Endodermal cell (in vitro differentiated cells): Measurements from ENCODE around the gene SERP2. TPM values are rescaled to one million over a fixed set of nuclear protein-coding genes. Genes with fewer than 3 reads are reported as not detected.

Source experiments
- DNase-seq: peaks from one replicate; pipeline ENCODE4 v3.0.0-alpha.2; 2017
- H3K27ac ChIP-seq: 2 replicates; pipeline ENCODE4 v1.5.1; 2013; ENCODE audit warnings: mild to moderate bottlenecking, low read depth, low read length, moderate library complexity
- H3K27me3 ChIP-seq: 2 replicates; pipeline ENCODE4 v1.6.1; 2013; ENCODE audit warnings: mild to moderate bottlenecking, low read length, moderate library complexity; ENCODE audit not compliant: insufficient read depth, control insufficient read depth, poor library complexity, severe bottlenecking
- H3K36me3 ChIP-seq: 2 replicates; pipeline ENCODE4 v1.7.0; 2013; ENCODE audit warnings: mild to moderate bottlenecking, low read length, moderate library complexity; ENCODE audit not compliant: control insufficient read depth, insufficient read depth
- H3K4me1 ChIP-seq: one replicate; pipeline ENCODE4 v1.7.0; 2013; ENCODE audit warnings: low read length; ENCODE audit not compliant: control insufficient read depth, insufficient read depth
- H3K4me3 ChIP-seq: 2 replicates; pipeline ENCODE4 v1.5.1; 2013; ENCODE audit warnings: mild to moderate bottlenecking, low read length, moderate library complexity
- H3K9ac ChIP-seq: 2 replicates; pipeline ENCODE4 v1.6.1; 2013; ENCODE audit warnings: mild to moderate bottlenecking, low read length, moderate library complexity; ENCODE audit not compliant: poor library complexity, severe bottlenecking; ENCODE audit errors: extremely low read depth
- H3K9me3 ChIP-seq: 2 replicates; pipeline ENCODE4 v1.6.1; 2013; ENCODE audit warnings: mild to moderate bottlenecking, low read length, moderate library complexity; ENCODE audit not compliant: control insufficient read depth
- H3K27ac Mint-ChIP-seq: 2 replicates; pipeline ENCODE4 v1.8.0; 2020; ENCODE audit warnings: mixed read lengths
- H3K27me3 Mint-ChIP-seq: 2 replicates; pipeline ENCODE4 v1.8.0; 2021; ENCODE audit warnings: mild to moderate bottlenecking, mixed read lengths; ENCODE audit not compliant: insufficient read depth
- H3K36me3 Mint-ChIP-seq: 2 replicates; pipeline ENCODE4 v1.8.0; 2020; ENCODE audit warnings: low read depth, mixed read lengths
- H3K4me1 Mint-ChIP-seq: 2 replicates; pipeline ENCODE4 v1.8.0; 2020; ENCODE audit warnings: mixed read lengths
- H3K4me3 Mint-ChIP-seq: 2 replicates; pipeline ENCODE4 v1.8.0; 2020; ENCODE audit warnings: mild to moderate bottlenecking, moderate library complexity, mixed read lengths
- H3K9me3 Mint-ChIP-seq: 2 replicates; pipeline ENCODE4 v1.8.0; 2020; ENCODE audit warnings: mild to moderate bottlenecking, mixed read lengths
- WGBS, 2 experiments: methylation state at CpG; one replicate each; pipeline versions ENCODE4 v1.1.5 to v1.1.7; 2013; ENCODE audit warnings: missing lambda C conversion rate in 2 of 2, mixed read lengths in 1 of 2; ENCODE audit not compliant: insufficient coverage in 1 of 2, insufficient read length in 1 of 2; 5-methylcytosine and 5-hydroxymethylcytosine counted together
- total RNA-seq, 2 donors: library from RNA; stranded (reverse); fragmentation: NEBNext Ultra II Directional in 1 of 2; extraction: Animal tissue kit (Norgen Biotek cat#: 25700) in 1 of 2; gene quantifications; 2 replicates in 1 of 2; 3 replicates in 1 of 2; pipeline ENCODE4 v1.2.1, GENCODE V29; 2021
- TF ChIP-seq, protein P1 (sequence below): fragments of 200-600 bp; sonication (generic); conservative IDR thresholded peaks from 2 replicates; pipeline ENCODE4 v1.5.0; 2021; ENCODE audit warnings: antibody characterized with exemption, mild to moderate bottlenecking

Gene SERP2
- total RNA-seq, 2 donors from 2014 or later: 2.9 to 3.5 TPM

DNA sequence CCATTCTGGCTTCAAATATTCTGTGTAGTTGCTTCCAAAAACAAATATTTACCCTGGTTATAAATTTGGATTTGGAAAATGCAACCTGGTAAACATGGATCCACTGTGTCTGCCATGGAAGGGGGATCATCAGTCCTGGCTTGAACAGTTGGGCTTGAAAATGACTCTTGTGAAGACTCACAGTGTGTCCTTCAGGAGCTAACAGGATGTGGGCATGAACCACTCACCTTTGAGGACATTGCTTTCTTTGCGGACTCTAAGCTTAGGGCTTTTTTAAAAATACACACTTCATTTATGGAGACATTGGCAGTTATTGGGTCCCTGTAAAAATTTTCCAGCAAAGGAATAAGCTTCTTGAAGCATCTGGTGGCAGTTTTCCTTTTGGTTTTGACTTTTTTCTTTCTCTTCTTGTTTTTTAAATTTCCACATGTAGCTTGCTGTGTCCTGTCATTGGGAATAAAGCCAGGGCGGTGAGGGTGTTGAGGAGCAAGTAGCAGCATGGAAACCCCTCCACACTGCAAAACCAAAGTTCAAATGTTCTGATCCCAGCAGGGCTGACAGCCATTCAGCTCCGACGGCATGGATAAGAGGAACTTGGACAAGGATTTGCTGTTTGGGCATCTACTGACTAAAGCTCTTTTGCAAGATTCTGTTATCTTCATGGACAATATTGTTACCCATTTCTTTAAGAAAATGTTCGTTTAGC, 39.5 kb upstream of the SERP2 start:
- Histone ChIP-seq H3K36me3 (no peaks in the 10 kb centered on the region), H3K27me3 (no peaks in the 10 kb centered on the region), H3K4me1 (peaks cover 29% of the 10 kb centered on the region), H3K4me3 (no peak overlapping the region), H3K27ac (no peak overlapping the region), H3K9ac (no peak overlapping the region), H3K9me3 (no peaks in the 10 kb centered on the region)
- TF ChIP-seq, protein P1, sequence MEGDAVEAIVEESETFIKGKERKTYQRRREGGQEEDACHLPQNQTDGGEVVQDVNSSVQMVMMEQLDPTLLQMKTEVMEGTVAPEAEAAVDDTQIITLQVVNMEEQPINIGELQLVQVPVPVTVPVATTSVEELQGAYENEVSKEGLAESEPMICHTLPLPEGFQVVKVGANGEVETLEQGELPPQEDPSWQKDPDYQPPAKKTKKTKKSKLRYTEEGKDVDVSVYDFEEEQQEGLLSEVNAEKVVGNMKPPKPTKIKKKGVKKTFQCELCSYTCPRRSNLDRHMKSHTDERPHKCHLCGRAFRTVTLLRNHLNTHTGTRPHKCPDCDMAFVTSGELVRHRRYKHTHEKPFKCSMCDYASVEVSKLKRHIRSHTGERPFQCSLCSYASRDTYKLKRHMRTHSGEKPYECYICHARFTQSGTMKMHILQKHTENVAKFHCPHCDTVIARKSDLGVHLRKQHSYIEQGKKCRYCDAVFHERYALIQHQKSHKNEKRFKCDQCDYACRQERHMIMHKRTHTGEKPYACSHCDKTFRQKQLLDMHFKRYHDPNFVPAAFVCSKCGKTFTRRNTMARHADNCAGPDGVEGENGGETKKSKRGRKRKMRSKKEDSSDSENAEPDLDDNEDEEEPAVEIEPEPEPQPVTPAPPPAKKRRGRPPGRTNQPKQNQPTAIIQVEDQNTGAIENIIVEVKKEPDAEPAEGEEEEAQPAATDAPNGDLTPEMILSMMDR: no peak
- peaks cover 45% of the 10 kb centered on the region for H3K4me1 Mint-ChIP-seq
- H3K4me3 Mint-ChIP-seq: no peak overlapping the region
- no peak for DNase-seq
- H3K27me3 Mint-ChIP-seq: peaks cover 28% of the 10 kb centered on the region
- no peaks in the 10 kb centered on the region for H3K36me3 Mint-ChIP-seq
- no peak overlapping the region for H3K27ac Mint-ChIP-seq
- WGBS, 2 experiments: 69 to 94% methylated on average over 2 to 5 of the region's 5 CpGs
- peaks cover 3% of the 10 kb centered on the region for H3K9me3 Mint-ChIP-seq

DNA sequence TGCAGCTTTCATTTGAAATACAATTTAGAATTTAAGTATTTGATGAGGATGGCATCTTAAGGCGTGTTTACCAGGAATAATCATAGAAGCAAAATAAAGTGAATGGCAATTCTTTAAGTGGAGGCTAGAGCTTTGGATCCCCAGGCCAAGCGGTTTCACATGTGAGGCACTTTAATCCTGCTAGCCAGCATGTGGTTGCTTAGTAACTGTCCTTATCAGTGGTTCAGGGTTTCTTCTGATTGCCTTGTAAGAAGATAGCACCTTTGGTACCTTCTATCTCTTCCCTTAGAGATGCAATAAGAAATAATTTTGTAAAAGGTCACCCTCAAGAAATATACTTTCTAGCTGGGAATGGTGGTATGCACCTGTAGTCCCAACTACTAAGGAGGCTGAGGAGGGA, 38.9 kb upstream of the SERP2 start:
- Mint-ChIP-seq H3K4me3 (no peak overlapping the region), H3K27ac (no peak overlapping the region), H3K9me3 (peaks cover 3% of the 10 kb centered on the region), H3K36me3 (no peaks in the 10 kb centered on the region), H3K27me3 (peaks cover 29% of the 10 kb centered on the region), H3K4me1 (peaks cover 45% of the 10 kb centered on the region)
- TF ChIP-seq, protein P1: no peak
- H3K27me3 ChIP-seq: peaks cover 4% of the 10 kb centered on the region
- H3K27ac ChIP-seq: no peak overlapping the region
- no peak overlapping the region for H3K9ac ChIP-seq
- no peak overlapping the region for H3K4me3 ChIP-seq
- WGBS, 2 experiments: 43 to 60% methylated on average over 1 to 2 of the region's 2 CpGs
- H3K9me3 ChIP-seq: no peaks in the 10 kb centered on the region
- H3K4me1 ChIP-seq: peaks cover 29% of the 10 kb centered on the region
- H3K36me3 ChIP-seq: no peaks in the 10 kb centered on the region
- DNase-seq: no peak

GRCh38 chr13:44336934-44337333, 36.7 kb upstream of the SERP2 start:
- no peak overlapping the region for H3K4me3 ChIP-seq
- H3K27me3 Mint-ChIP-seq: peaks cover 19% of the 10 kb centered on the region
- no peak overlapping the region for H3K27ac Mint-ChIP-seq
- H3K9ac ChIP-seq: no peak overlapping the region
- TF ChIP-seq, protein P1: no peak
- no peak overlapping the region for H3K27ac ChIP-seq
- peaks cover 9% of the 10 kb centered on the region for H3K9me3 Mint-ChIP-seq
- no peaks in the 10 kb centered on the region for H3K36me3 Mint-ChIP-seq
- peaks cover 5% of the 10 kb centered on the region for H3K27me3 ChIP-seq
- 95% methylated on average over 3 to 4 of the region's 4 CpGs for WGBS, 2 experiments
- peaks cover 24% of the 10 kb centered on the region for H3K4me1 ChIP-seq
- H3K36me3 ChIP-seq: no peaks in the 10 kb centered on the region
- H3K4me1 Mint-ChIP-seq: peaks cover 34% of the 10 kb centered on the region
- no peak for DNase-seq
- peaks cover 6% of the 10 kb centered on the region for H3K9me3 ChIP-seq
- no peak overlapping the region for H3K4me3 Mint-ChIP-seq
